MCF 10A (cell line): ENCODE results near the gene GXYLT1. TPM values are rescaled to one million over a fixed set of nuclear protein-coding genes. Genes with fewer than 3 reads are reported as not detected.

Experiments
- BruUV-seq: library from RNA; stranded (reverse); fragments of 400-500 nt; replicated peaks from 2 replicates; lab custom pipeline; 2021; lab: Mats Ljungman, UMichigan
- CTCF ChIA-PET: fragments of 300-600 bp; sonication (Branson Sonifier 250); formaldehyde crosslinking; extraction: SDS; loops from one replicate; lab custom pipeline; 2021; ENCODE audit warnings: antibody characterized with exemption, inconsistent platforms; lab: Yijun Ruan, JAX
- POLR2A ChIA-PET: fragments of 300-600, 350-650 bp; sonication (Branson Sonifier 250); formaldehyde crosslinking; extraction: SDS; loops from one replicate; lab custom pipeline; 2020; ENCODE audit warnings: antibody characterized with exemption, inconsistent platforms; lab: Yijun Ruan, JAX
- DNase-seq: peaks from one replicate; pipeline ENCODE4 v3.0.0-alpha.2; 2018; ENCODE audit not compliant: unreplicated experiment
- H3K27ac Mint-ChIP-seq: one replicate; pipeline ENCODE4 v1.8.0; 2022; ENCODE audit warnings: mild to moderate bottlenecking, low read depth, mixed read lengths; ENCODE audit not compliant: unreplicated experiment
- H3K27me3 Mint-ChIP-seq: one replicate; pipeline ENCODE4 v1.8.0; 2022; ENCODE audit warnings: mixed read lengths; ENCODE audit not compliant: insufficient read depth, unreplicated experiment
- H3K36me3 Mint-ChIP-seq: one replicate; pipeline ENCODE4 v1.8.0; 2022; ENCODE audit warnings: mild to moderate bottlenecking, moderate library complexity, mixed read lengths; ENCODE audit not compliant: insufficient read depth, unreplicated experiment
- H3K4me1 Mint-ChIP-seq: one replicate; pipeline ENCODE4 v1.8.0; 2022; ENCODE audit warnings: mixed read lengths; ENCODE audit not compliant: insufficient read depth, unreplicated experiment
- H3K4me3 Mint-ChIP-seq: one replicate; pipeline ENCODE4 v1.8.0; 2022; ENCODE audit warnings: mild to moderate bottlenecking, moderate library complexity, mixed read lengths; ENCODE audit not compliant: unreplicated experiment
- H3K9me3 Mint-ChIP-seq: one replicate; pipeline ENCODE4 v1.8.0; 2022; ENCODE audit warnings: mixed read lengths; ENCODE audit not compliant: unreplicated experiment
- intact Hi-C: fragments of 100-400 bp; cut with micrococcal nuclease; formaldehyde crosslinking; loops from 2 replicates; pipeline ENCODE4 v1.14.1; 2022
- total RNA-seq: library from RNA; stranded (reverse); gene quantifications from 2 replicates; pipeline ENCODE4 v1.2.3, GENCODE V29; 2022
- TF ChIP-seq, protein P1 (sequence below): fragments of 200-600 bp; IDR thresholded peaks from one replicate; pipeline ENCODE4 v1.8.0; 2022; ENCODE audit warnings: antibody characterized with exemption, mild to moderate bottlenecking; ENCODE audit not compliant: unreplicated experiment

GXYLT1 gene
- total RNA-seq, 1 experiment from 2014 or later = 12.4 TPM

DNA sequence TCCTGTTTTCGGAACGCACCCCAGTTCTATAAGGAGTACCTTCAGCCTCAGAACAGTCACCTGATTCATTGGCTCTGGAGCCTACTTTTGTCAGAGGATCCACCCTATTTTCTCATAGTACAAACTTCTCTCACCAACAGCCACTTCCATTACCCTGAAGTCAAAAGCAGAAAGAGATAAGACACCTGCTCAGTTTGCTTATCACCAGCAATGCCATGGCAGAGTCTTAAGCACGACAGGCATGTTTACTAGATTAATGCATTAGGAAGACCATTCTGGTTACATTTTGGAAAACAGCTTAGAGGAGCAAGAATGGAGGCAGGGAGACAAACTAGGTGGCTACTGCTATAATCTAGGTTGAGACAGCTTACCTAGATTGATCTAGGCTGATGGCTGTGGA is 67.7 kb downstream of the GXYLT1 start:
- POLR2A ChIA-PET = interaction anchor here (0.6 kb wide), 1 partner anchor 65 kb away, joined by 5 read pairs; no protein-coding TSS in a partner anchor
- Mint-ChIP-seq H3K27ac (no peak overlapping the region), H3K36me3 (peaks cover 8% of the 10 kb centered on the region), H3K9me3 (peaks cover 10% of the 10 kb centered on the region), H3K4me1 (no peaks in the 10 kb centered on the region), H3K4me3 (no peak overlapping the region), H3K27me3 (no peaks in the 10 kb centered on the region)
- no peak for DNase-seq
- CTCF ChIA-PET = no interaction called here
- no TSS peak for BruUV-seq
- TF ChIP-seq, protein P1, sequence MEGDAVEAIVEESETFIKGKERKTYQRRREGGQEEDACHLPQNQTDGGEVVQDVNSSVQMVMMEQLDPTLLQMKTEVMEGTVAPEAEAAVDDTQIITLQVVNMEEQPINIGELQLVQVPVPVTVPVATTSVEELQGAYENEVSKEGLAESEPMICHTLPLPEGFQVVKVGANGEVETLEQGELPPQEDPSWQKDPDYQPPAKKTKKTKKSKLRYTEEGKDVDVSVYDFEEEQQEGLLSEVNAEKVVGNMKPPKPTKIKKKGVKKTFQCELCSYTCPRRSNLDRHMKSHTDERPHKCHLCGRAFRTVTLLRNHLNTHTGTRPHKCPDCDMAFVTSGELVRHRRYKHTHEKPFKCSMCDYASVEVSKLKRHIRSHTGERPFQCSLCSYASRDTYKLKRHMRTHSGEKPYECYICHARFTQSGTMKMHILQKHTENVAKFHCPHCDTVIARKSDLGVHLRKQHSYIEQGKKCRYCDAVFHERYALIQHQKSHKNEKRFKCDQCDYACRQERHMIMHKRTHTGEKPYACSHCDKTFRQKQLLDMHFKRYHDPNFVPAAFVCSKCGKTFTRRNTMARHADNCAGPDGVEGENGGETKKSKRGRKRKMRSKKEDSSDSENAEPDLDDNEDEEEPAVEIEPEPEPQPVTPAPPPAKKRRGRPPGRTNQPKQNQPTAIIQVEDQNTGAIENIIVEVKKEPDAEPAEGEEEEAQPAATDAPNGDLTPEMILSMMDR = no peak
- intact Hi-C loops = no loop called here

DNA sequence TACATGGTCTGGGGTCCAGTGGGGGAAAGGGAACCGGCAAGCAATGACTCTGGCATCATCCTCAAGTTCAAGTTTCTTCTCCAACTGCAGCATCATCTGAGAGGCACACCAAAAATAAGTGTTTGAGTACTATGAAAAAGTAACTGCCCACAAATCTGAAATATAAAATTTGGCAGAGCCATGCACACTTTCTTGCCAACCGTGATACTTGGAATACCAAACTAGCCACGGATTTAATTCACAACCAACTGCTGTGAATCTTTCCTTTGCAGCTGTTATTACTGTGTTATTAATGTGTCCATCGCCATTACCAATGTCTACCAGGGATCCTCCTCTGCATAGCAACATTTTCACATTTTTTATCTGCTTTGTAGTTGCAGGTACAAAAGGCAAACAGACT is 74.6 kb downstream of the GXYLT1 start:
- BruUV-seq = no TSS peak
- ChIA-PET CTCF (interaction anchor here (0.7 kb wide), 1 partner anchor 11 kb away, joined by 4 read pairs; no protein-coding TSS in a partner anchor), POLR2A (no interaction called here)
- H3K36me3 Mint-ChIP-seq = no peaks in the 10 kb centered on the region
- H3K9me3 Mint-ChIP-seq = peaks cover 10% of the 10 kb centered on the region
- TF ChIP-seq, protein P1 = no peak
- intact Hi-C loops = no loop called here
- H3K4me1 Mint-ChIP-seq = no peaks in the 10 kb centered on the region
- H3K4me3 Mint-ChIP-seq = no peak overlapping the region
- no peaks in the 10 kb centered on the region for H3K27me3 Mint-ChIP-seq
- H3K27ac Mint-ChIP-seq = no peak overlapping the region
- no peak for DNase-seq

DNA sequence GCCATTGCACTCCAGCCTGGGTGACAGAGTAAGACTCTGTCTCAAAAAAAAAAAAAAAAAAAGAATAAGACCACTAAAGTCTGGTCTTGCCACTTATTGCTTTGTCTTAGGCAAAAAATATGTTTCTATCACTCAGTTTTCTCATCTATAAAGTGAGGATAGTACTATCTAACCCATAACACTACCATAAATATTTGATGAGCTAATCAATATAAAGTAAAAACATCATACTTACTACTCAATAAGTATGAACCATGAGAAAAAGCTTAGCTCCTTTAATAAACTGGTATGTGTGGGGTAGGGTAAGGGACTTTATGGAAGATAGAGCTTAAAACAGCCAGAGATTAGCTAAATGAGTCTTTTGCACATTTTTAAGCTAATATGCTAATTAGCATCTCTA is 85.5 kb downstream of the GXYLT1 start:
- POLR2A ChIA-PET = interaction anchor here (0.5 kb wide), 1 partner anchor 36 kb away, joined by 3 read pairs; no protein-coding TSS in a partner anchor
- H3K9me3 Mint-ChIP-seq = peaks cover 4% of the 10 kb centered on the region
- no peak overlapping the region for H3K27ac Mint-ChIP-seq
- H3K4me1 Mint-ChIP-seq = no peaks in the 10 kb centered on the region
- H3K27me3 Mint-ChIP-seq = no peaks in the 10 kb centered on the region
- no peak for DNase-seq
- CTCF ChIA-PET = interaction anchor here (0.6 to 1.1 kb wide), 3 partner anchors 11 to 761 kb away, joined by 3 to 4 read pairs (median 4); no protein-coding TSS in a partner anchor
- no peak overlapping the region for H3K4me3 Mint-ChIP-seq
- intact Hi-C loops = no loop called here
- BruUV-seq = no TSS peak
- H3K36me3 Mint-ChIP-seq = no peaks in the 10 kb centered on the region
- TF ChIP-seq, protein P1 = no peak

DNA sequence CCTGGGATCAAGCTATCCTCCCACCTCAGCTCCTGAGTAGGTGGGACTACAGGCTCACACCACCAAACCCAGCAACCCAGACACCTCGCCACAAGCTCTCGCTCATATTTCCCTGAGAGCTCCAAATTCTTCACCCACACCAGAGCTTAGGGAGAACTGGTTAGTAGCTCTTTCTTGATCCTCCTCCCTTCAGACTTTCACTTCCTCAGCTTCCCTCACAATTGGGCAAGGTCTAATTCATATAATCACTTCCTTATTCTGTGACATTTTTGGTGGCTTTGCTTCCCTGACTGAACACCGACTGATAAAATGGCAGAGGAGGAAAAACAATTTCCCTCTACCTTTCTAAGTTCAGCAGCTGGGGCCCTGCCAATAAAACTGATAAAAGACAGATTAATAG is 88.5 kb downstream of the GXYLT1 start:
- Mint-ChIP-seq H3K27me3 (no peaks in the 10 kb centered on the region), H3K9me3 (no peaks in the 10 kb centered on the region), H3K36me3 (no peaks in the 10 kb centered on the region), H3K4me1 (no peaks in the 10 kb centered on the region), H3K27ac (no peak overlapping the region), H3K4me3 (no peak overlapping the region)
- ChIA-PET CTCF (interaction anchor here (0.6 to 2.0 kb wide), 4 partner anchors 16 to 1393 kb away, joined by 3 to 10 read pairs (median 4); no protein-coding TSS in a partner anchor), POLR2A (no interaction called here)
- TF ChIP-seq, protein P1 = no peak
- BruUV-seq = no TSS peak
- no peak for DNase-seq
- intact Hi-C loops = no loop called here
